Common myeloid progenitor, CD34-positive (primary cell): ENCODE results near the gene LRFN2.

Experiments
- CTCF ChIA-PET: fragments of 350-600 bp; sonication (Branson Sonifier 250); formaldehyde crosslinking; loops from one replicate; lab custom pipeline; 2021; ENCODE audit warnings: antibody characterized with exemption; lab: Charles Lee
- POLR2A ChIA-PET: fragments of 350-600 bp; sonication (Branson Sonifier 250); formaldehyde crosslinking; loops from one replicate; lab custom pipeline; 2021; ENCODE audit warnings: antibody characterized with exemption; lab: Charles Lee
- DNase-seq, 3 donors: peaks; one replicate each; pipeline versions ENCODE4 v3.0.0 to v3.0.0-alpha.2; 2013
- H3K27ac ChIP-seq, 2 experiments: 1 replicate in 1 of 2; 2 replicates in 1 of 2; pipeline ENCODE4 v1.7.0; 2013; ENCODE audit warnings: inconsistent platforms in 2 of 2, low read length in 2 of 2, mild to moderate bottlenecking in 2 of 2, low read depth in 1 of 2, moderate library complexity in 1 of 2; ENCODE audit not compliant: severe bottlenecking in 2 of 2, insufficient read depth in 1 of 2, poor library complexity in 1 of 2
- H3K27me3 ChIP-seq, 5 experiments: replicated peaks in 2 of 5; 1 replicate in 3 of 5; 2 replicates in 2 of 5; pipeline versions ENCODE4 v1.6.1 to v1.7.0; 2013; ENCODE audit warnings: low read length in 4 of 5, mild to moderate bottlenecking in 2 of 5, moderate library complexity in 2 of 5, inconsistent platforms in 1 of 5; ENCODE audit not compliant: insufficient read depth in 5 of 5, control insufficient read depth in 4 of 5
- H3K36me3 ChIP-seq, 4 experiments: 1 replicate in 2 of 4; 2 replicates in 2 of 4; pipeline versions ENCODE4 v1.6.1 to v1.7.0; 2013; ENCODE audit warnings: low read length in 3 of 4, control low read depth in 1 of 4, mild to moderate bottlenecking in 1 of 4; ENCODE audit not compliant: control insufficient read depth in 4 of 4, insufficient read depth in 4 of 4
- H3K4me1 ChIP-seq, 4 experiments: 1 replicate in 3 of 4; 2 replicates in 1 of 4; pipeline versions ENCODE4 v1.6.1 to v1.7.1; 2013; ENCODE audit warnings: low read length in 3 of 4, mild to moderate bottlenecking in 3 of 4, control low read depth in 1 of 4, inconsistent platforms in 1 of 4, moderate library complexity in 1 of 4; ENCODE audit not compliant: control insufficient read depth in 4 of 4, insufficient read depth in 4 of 4; ENCODE audit errors: control extremely low read depth in 1 of 4
- H3K4me3 ChIP-seq, 7 experiments: 1 replicate in 4 of 7; 2 replicates in 3 of 7; pipeline versions ENCODE4 v1.5.1 to v1.7.0; 2013; ENCODE audit warnings: mild to moderate bottlenecking in 7 of 7, low read length in 6 of 7, moderate library complexity in 6 of 7, inconsistent platforms in 2 of 7, low read depth in 2 of 7, control low read depth in 1 of 7; ENCODE audit not compliant: insufficient read depth in 4 of 7, control insufficient read depth in 1 of 7; ENCODE audit errors: extremely low read depth in 1 of 7
- H3K9me3 ChIP-seq, 5 experiments: 1 replicate in 4 of 5; 2 replicates in 1 of 5; pipeline versions ENCODE4 v1.6.1 to v1.7.1; 2013; ENCODE audit warnings: low read length in 4 of 5, mild to moderate bottlenecking in 2 of 5, inconsistent platforms in 1 of 5, low read depth in 1 of 5, moderate library complexity in 1 of 5; ENCODE audit not compliant: control insufficient read depth in 4 of 5, insufficient read depth in 2 of 5; ENCODE audit errors: control extremely low read depth in 1 of 5
- WGBS: methylation state at CpG from one replicate; pipeline ENCODE4 v1.1.5; 2013; ENCODE audit not compliant: insufficient coverage; 5-methylcytosine and 5-hydroxymethylcytosine counted together

Gene LRFN2

DNA sequence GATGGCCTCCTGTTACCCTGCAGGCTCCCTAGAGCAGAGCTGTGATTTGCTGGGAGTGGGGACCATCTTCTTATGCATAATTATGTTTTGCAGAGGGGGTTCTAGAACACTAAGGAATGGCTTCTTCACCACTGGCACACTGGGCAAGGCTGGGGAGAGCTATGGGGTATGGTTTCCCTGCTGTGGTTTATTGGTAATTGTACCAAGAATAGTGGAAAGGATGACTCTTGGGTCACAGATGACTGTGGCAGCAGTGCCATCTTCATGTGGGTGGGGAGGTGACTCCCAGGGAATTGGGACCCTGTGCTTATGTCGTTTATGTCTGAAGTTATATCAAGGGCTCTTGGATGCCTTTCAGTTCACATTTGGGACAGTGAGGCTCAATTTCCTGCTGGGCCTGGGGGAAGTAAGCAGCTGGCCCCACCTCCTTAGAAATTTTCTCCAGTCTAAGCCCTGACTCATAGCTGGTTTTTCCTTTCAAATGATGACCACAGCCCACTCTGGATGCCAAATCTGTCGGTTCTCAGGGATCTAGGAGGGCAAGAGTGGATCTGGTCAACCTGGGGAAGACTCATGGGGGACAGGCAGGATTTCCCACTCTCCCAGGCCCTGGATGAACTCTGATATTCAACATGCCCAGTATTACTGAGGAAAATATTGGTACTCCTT is 230.8 kb downstream of the LRFN2 start:
- Histone ChIP-seq H3K36me3 (no peaks in the 10 kb centered on the region), H3K4me1 (no peaks in the 10 kb centered on the region), H3K27ac (no peak overlapping the region), H3K27me3 (peaks cover 0 to 5% (median 2%) of the 10 kb centered on the region in 5 experiments), H3K9me3 (no peaks in the 10 kb centered on the region), H3K4me3 (no peak overlapping the region)
- 43% methylated on average over 2 of the region's 2 CpGs for WGBS
- CTCF ChIA-PET, result no interaction called here
- POLR2A ChIA-PET, result no interaction called here
- DNase-seq, result no peak

GRCh38 chr6:40355532-40355931 is 231.6 kb downstream of the LRFN2 start:
- ChIA-PET POLR2A (no interaction called here), CTCF (no interaction called here)
- Histone ChIP-seq H3K4me3 (no peak overlapping the region), H3K9me3 (no peaks in the 10 kb centered on the region), H3K27me3 (peaks cover 0 to 5% (median 2%) of the 10 kb centered on the region in 5 experiments), H3K36me3 (no peaks in the 10 kb centered on the region), H3K27ac (no peak overlapping the region), H3K4me1 (no peaks in the 10 kb centered on the region)
- WGBS, result 100% methylated on average over 2 of the region's 2 CpGs
- DNase-seq, result no peak

DNA sequence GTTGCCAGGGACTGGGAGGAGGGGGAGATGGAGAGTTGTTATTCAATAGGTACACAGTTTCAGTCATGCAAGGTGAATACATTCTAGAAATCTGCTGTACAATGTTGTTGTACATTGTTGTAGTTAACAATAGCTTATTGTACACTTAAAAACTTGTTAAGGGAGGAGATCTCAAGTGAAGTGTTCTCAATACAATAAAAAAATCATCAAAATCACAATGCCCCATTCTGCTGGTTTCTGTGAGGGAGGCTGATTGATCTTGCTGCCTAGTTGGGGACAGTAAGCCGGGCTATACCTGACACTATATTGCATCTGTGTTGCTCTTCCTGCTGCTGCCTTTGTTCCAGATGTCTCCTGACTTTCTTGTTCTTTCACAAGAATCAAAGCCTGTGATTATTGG is 232.1 kb downstream of the LRFN2 start:
- no peaks in the 10 kb centered on the region for H3K9me3 ChIP-seq
- POLR2A ChIA-PET, result no interaction called here
- no peak overlapping the region for H3K27ac ChIP-seq
- CTCF ChIA-PET, result no interaction called here
- H3K4me3 ChIP-seq, result no peak overlapping the region
- H3K36me3 ChIP-seq, result no peaks in the 10 kb centered on the region
- no peak for DNase-seq
- H3K4me1 ChIP-seq, result no peaks in the 10 kb centered on the region
- 83% methylated on average over 1 of the region's 1 CpG for WGBS
- peaks cover 0 to 5% (median 2%) of the 10 kb centered on the region in 5 experiments for H3K27me3 ChIP-seq

DNA sequence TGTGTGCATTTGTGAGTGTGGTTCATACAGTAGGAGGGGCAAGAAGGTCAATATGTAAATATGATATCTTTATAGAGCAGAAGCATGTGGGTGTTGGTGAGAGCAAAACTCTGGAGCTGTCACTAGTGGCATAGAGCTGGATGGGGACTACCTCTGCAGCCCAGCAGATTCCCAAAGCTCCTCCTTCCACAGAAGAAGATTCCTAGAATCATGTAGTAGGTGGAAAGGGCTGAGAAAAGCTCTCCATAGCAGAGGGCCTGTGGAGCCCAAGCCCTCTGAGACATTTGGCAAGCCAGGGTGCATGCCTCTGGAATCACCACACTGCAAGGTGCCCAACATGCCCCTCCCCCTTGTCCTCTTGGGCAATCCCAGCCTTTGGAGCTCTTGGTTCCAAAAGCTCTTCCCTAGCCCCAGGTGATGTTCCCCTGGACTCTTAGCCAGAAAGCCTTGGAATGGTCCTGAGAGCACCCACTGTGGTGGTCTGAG is 233.2 kb downstream of the LRFN2 start:
- POLR2A ChIA-PET, result no interaction called here

GRCh38 chr6:40353197-40353966 is 233.8 kb downstream of the LRFN2 start:
- POLR2A ChIA-PET, result no interaction called here
- WGBS, result 86% methylated on average over 6 of the region's 6 CpGs

More for the DNA sequence above, 233.2 kb downstream of the LRFN2 start:
- H3K4me1 ChIP-seq, result no peaks in the 10 kb centered on the region
- DNase-seq, result no peak
- H3K4me3 ChIP-seq, result no peak overlapping the region
- no peaks in the 10 kb centered on the region for H3K9me3 ChIP-seq
- no peaks in the 10 kb centered on the region for H3K36me3 ChIP-seq
- CTCF ChIA-PET, result interaction anchor here (1.4 kb wide), 1 partner anchor 61 kb away, joined by 4 read pairs; no protein-coding TSS in a partner anchor
- peaks cover 0 to 5% (median 0%) of the 10 kb centered on the region in 5 experiments for H3K27me3 ChIP-seq
- H3K27ac ChIP-seq, result no peak overlapping the region

DNA sequence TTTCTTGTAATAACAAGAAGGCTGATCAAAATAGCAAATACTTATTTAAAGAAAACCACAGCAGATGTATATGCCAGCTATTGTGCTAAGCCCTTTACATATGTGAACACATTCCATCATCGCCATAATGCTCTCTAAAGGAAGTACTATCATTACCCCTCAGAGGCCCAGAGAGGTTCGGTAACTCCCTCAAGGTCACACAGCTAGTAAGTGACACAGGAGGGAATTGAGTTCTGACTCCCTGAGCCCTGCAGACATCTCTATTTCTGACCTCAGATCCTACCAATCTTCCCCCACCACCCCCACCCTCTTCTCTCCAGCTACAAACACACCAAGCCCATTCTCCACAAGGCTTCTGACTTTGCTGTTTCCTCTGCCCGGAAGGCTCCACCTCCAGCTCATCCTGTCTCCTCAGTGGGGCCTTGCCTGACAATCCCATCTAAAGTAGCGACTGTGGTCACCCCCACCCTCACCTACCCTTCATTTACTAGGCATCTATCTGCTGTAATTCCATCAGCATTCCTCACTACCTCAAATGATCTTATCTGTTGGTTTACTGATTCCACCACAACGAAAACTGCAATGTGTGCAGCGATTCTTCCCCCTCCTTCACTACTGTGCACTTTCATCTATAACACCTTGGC is 234.5 kb downstream of the LRFN2 start:
- ChIA-PET POLR2A (no interaction called here), CTCF (no interaction called here)
- Histone ChIP-seq H3K27ac (no peak overlapping the region), H3K4me3 (no peak overlapping the region), H3K36me3 (no peaks in the 10 kb centered on the region), H3K9me3 (no peaks in the 10 kb centered on the region), H3K4me1 (no peaks in the 10 kb centered on the region), H3K27me3 (peaks cover 0 to 2% (median 0%) of the 10 kb centered on the region in 5 experiments)
- no peak for DNase-seq
- WGBS, result 81% methylated on average over 5 of the region's 6 CpGs

More at GRCh38 chr6:40353197-40353966, 233.8 kb downstream of the LRFN2 start:
- peaks cover 0 to 2% (median 0%) of the 10 kb centered on the region in 5 experiments for H3K27me3 ChIP-seq
- no peak overlapping the region for H3K27ac ChIP-seq
- CTCF ChIA-PET, result interaction anchor here (1.4 kb wide), 1 partner anchor 62 kb away, joined by 4 read pairs; no protein-coding TSS in a partner anchor
- H3K4me3 ChIP-seq, result no peak overlapping the region
- no peaks in the 10 kb centered on the region for H3K9me3 ChIP-seq
- DNase-seq, result no peak
- H3K36me3 ChIP-seq, result no peaks in the 10 kb centered on the region
- no peaks in the 10 kb centered on the region for H3K4me1 ChIP-seq
